AG09309 (cell line): Measurements from ENCODE around the gene C1QBP.

Experiments used
- DNase-seq: peaks from one replicate; pipeline ENCODE4 v3.0.0-alpha.2; 2010; ENCODE audit warnings: low read depth
- H3K4me3 ChIP-seq: 2 replicates; pipeline ENCODE4 v1.5.1; 2011; ENCODE audit warnings: mild to moderate bottlenecking, low read depth, low read length, moderate library complexity; ENCODE audit not compliant: control insufficient read depth
- TF ChIP-seq, protein P1 (sequence below): IDR thresholded peaks from 2 replicates; pipeline ENCODE4 v1.5.1; 2011; ENCODE audit warnings: mild to moderate bottlenecking, low read depth, low read length, inconsistent platforms; ENCODE audit not compliant: insufficient read depth, control insufficient read depth; ENCODE audit errors: missing control alignments

C1QBP gene, protein sequence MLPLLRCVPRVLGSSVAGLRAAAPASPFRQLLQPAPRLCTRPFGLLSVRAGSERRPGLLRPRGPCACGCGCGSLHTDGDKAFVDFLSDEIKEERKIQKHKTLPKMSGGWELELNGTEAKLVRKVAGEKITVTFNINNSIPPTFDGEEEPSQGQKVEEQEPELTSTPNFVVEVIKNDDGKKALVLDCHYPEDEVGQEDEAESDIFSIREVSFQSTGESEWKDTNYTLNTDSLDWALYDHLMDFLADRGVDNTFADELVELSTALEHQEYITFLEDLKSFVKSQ

DNA sequence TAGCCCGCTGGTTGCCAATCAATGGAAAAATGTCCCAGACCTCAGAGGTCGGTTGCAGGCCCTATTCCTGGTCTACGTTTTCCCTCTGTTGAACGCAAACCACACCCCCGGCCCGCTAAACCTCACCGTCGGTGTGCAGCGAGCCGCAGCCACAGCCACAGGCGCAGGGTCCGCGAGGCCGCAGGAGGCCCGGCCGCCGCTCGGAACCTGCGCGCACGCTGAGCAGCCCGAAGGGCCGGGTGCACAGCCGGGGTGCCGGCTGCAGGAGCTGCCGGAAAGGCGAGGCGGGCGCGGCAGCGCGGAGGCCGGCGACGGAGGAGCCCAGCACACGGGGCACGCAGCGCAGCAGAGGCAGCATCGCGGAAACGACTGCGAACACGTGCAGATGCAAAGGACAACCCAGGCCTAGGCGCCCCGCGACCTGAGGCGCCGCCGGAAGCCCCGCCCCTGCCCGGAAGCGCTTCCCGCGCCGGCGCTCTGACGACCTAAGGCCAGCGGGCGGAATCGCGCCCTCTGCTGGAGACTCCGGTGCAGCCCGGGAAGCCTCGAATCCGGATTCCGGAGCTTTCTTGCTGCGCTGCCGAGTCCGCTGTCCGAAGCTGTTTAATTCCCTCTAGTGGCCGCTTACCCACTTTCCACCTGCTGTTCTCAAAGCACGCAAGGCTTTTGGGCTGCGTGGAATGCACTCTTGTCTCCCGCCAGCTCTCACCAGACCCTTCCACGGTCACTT is at the start of gene C1QBP:
Gene C1QBP (minus strand): TSS at position 440 of the 730 bp plus-strand sequence. CDS start 82 bp downstream, at position 358.
- peak within 1 kb of the TSS; percentile 71 for H3K4me3 ChIP-seq
- peak; percentile 68 for DNase-seq
- TF ChIP-seq, protein P1, sequence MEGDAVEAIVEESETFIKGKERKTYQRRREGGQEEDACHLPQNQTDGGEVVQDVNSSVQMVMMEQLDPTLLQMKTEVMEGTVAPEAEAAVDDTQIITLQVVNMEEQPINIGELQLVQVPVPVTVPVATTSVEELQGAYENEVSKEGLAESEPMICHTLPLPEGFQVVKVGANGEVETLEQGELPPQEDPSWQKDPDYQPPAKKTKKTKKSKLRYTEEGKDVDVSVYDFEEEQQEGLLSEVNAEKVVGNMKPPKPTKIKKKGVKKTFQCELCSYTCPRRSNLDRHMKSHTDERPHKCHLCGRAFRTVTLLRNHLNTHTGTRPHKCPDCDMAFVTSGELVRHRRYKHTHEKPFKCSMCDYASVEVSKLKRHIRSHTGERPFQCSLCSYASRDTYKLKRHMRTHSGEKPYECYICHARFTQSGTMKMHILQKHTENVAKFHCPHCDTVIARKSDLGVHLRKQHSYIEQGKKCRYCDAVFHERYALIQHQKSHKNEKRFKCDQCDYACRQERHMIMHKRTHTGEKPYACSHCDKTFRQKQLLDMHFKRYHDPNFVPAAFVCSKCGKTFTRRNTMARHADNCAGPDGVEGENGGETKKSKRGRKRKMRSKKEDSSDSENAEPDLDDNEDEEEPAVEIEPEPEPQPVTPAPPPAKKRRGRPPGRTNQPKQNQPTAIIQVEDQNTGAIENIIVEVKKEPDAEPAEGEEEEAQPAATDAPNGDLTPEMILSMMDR, result peak; percentile 92

DNA sequence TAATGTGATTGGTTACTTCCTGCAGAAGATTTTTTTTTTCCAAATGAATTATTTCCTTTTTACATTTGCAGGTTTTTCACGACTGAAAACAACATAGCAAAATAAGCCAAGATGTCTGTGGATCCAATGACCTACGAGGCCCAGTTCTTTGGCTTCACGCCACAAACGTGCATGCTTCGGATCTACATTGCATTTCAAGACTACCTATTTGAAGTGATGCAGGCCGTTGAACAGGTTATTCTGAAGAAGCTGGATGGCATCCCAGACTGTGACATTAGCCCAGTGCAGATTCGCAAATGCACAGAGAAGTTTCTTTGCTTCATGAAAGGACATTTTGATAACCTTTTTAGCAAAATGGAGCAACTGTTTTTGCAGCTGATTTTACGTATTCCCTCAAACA is 49.8 kb upstream of the C1QBP start:
- no peak for DNase-seq
- H3K4me3 ChIP-seq, result no peak overlapping the region
- TF ChIP-seq, protein P1, result no peak

DNA sequence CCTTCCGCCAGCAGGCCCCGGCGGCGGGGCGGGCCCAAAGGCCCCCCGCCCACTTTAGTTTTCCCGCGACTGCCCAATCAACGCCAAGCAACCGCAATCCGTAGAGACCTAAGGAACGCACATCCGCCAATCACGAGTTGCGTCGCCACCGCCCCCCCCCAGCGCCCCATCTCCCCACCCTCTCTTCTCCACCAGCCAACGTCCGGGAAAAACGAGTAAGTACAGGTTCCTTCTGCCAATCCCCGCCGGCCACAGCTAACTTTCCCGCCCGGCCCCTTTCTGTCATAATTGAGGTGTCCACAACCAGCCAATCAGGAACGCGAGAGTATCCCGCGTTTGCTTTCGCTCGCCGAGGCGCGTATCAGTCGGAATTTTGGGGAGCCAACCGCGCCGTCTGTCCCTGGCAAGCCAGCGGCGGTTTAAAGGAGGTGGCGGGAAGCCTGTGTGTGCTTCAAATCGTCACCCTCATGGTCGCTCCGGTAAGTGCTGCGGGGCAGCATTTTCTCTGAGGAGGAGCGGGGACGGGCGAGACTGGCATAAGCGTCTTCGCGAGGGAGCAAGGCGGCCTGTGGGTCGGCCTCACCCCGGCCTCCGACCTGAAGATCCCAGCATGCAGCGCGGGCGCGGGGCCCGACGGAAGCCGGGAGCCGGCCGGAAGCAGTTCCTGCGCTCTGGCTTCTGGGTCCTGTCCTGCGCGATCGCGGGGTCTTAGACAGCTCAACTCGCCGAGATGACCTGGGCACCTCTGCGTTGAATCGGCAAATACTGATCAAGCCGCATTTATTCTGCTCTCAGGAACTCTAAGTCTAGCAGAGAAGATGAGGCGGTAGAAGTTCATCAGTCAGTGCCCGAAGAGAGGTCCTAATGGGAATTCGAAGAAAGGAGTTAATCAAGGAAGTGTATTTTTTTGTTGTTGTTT is 47.5 kb upstream of the C1QBP start, which contains the start of gene MIS12:
Gene MIS12 (plus strand): TSS at position 361 of the 919 bp plus-strand sequence. CDS start 2,297 bp downstream, outside the sequence.
- TF ChIP-seq, protein P1, result no peak
- DNase-seq, result peak; percentile 97
- peak within 1 kb of the TSS; percentile 95 for H3K4me3 ChIP-seq

DNA sequence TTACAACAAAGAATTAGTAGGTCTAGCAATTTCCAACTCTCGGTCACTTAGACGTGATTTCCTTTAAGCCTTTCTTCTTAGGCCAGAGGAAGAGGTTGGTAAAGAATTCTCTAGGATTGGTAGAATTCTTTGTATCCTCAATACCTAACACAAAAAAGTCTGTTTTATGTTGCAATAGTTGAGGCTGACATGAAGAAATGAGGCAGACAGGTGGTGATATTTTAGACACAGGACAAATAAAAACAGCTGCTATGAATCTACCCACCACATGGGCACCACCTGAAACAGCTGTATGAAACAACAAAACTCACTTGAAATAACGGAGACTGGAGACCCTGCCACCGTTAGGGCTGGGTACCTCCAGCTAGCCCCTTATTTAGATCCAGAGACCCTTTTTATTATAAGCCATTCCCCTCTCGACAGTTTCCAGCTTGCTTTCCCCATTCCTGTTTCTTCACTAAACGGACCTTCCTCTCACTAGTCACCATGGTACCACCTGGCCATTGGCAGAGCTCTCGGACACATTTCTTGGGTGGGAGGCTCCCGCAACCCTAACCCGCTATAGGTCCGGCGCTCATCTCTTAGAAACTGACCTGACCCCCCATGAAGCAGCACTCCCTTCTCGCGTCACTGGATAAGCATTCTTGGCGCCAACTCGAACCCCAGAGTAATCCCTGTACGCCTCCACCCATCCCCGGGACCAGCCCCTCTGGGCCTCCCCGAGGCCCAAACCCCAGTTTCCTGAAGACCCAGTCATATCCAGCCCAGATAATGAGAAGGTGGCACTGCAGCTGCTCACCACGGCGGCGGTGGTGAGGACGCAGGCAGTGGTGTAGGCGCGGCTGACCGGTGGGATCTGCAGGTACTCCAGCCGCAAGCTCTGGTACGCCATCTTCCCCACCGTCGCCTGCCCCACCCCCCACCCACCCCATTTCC is 46.6 kb upstream of the C1QBP start, which contains the start of gene DERL2:
Gene DERL2 (minus strand): TSS at position 909 of the 936 bp plus-strand sequence. CDS start 17 bp downstream, at position 892.
- TF ChIP-seq, protein P1, result no peak
- H3K4me3 ChIP-seq, result peak within 1 kb of the TSS; percentile 95
- DNase-seq, result no peak

DNA sequence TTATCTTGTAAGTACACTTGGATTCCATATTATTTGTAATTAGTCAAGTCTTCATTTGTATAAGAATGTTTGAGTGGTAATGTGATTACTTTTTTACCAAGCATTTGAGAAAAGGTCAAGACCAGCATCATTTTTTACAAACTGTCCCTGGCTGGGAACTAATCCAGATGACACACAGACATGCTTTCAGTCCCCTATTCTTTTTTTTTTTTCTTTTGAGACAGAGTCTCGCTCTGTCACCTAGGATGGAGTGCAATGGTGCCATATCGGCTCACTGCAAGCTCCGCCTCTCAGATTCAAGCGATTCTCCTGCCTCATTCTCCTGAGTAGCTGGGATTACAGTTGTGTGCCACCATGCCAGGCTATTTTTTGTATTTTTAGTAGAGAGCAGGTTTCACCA is 42.5 kb upstream of the C1QBP start:
- no peak for DNase-seq

More for the DNA sequence above, 42.5 kb upstream of the C1QBP start:
- H3K4me3 ChIP-seq, result no peak overlapping the region
- TF ChIP-seq, protein P1, result no peak
